Loucy (cell line): ENCODE results near the gene IL23R.

Source experiments
- CTCF ChIP-seq: fragments of 200-600 bp; sonication (generic); conservative IDR thresholded peaks from 2 replicates; pipeline ENCODE4 v1.5.1; 2014; ENCODE audit warnings: mild to moderate bottlenecking, antibody characterized with exemption, low read length
- EZH2phosphoT487 ChIP-seq: fragments of 200-600 bp; IDR thresholded peaks from 2 replicates; pipeline ENCODE4 v1.6.1; 2018; ENCODE audit warnings: antibody characterized with exemption, mild to moderate bottlenecking, moderate library complexity, borderline replicate concordance

GRCh38 chr1:67174716-67175284, 8.5 kb downstream of the IL23R start:
- TF ChIP-seq CTCF (no peak), EZH2phosphoT487 (no peak)
